ENCODE measurements around the gene HOXA1.

The HOXA1 gene

GRCh38 chr7:27110186-27111031 is 14.6 kb upstream of the HOXA1 start (continued):
- no peak for TF ChIP-seq ZNF48 (tag by site-specific recombination; IDR thresholded peaks at IDR 0.05)
- TF ChIP-seq WT1 (tag by site-specific recombination; IDR thresholded peaks at IDR 0.05): no peak
- TF ChIP-seq KLF7 (tag by site-specific recombination; IDR thresholded peaks at IDR 0.05; ENCODE audit: borderline replicate concordance): no peak
- no peak for TF ChIP-seq ZBTB49 (tag by site-specific recombination; IDR thresholded peaks at IDR 0.05; ENCODE audit: low read depth)
- TF ChIP-seq, protein P1, sequence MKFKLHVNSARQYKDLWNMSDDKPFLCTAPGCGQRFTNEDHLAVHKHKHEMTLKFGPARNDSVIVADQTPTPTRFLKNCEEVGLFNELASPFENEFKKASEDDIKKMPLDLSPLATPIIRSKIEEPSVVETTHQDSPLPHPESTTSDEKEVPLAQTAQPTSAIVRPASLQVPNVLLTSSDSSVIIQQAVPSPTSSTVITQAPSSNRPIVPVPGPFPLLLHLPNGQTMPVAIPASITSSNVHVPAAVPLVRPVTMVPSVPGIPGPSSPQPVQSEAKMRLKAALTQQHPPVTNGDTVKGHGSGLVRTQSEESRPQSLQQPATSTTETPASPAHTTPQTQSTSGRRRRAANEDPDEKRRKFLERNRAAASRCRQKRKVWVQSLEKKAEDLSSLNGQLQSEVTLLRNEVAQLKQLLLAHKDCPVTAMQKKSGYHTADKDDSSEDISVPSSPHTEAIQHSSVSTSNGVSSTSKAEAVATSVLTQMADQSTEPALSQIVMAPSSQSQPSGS (tag by site-specific recombination; IDR thresholded peaks at IDR 0.05; ENCODE audit: low read depth): no peak
- TF ChIP-seq ZNF423 (tag by site-specific recombination; IDR thresholded peaks at IDR 0.05): 0 out of 2 replicates have a peak, but pooled peaks have one; percentile 40
- TF ChIP-seq TRIM28 (IDR thresholded peaks at IDR 0.05; ENCODE audit: borderline replicate concordance, low read length): no peak
- TF ChIP-seq ZNF302 (tag by site-specific recombination; IDR thresholded peaks at IDR 0.05; ENCODE audit: low read depth): no peak
- 0 out of 2 replicates have a peak, but pooled peaks have one; percentile 24 for TF ChIP-seq ZIC2 (tag by site-specific recombination; IDR thresholded peaks at IDR 0.05)
- TF ChIP-seq ZNF513 (tag by site-specific recombination; IDR thresholded peaks at IDR 0.05): no peak
- TF ChIP-seq KLF10 (tag by site-specific recombination; IDR thresholded peaks at IDR 0.05): peak; percentile 49; the same call in 1 of the 2 replicates
- TF ChIP-seq BCL11A (tag by site-specific recombination; IDR thresholded peaks at IDR 0.05; ENCODE audit: low read depth): no peak
- TF ChIP-seq ZNF624 (tag by site-specific recombination; IDR thresholded peaks at IDR 0.05): no peak
- TF ChIP-seq ZNF324 (tag by site-specific recombination; IDR thresholded peaks at IDR 0.05): no peak
- TF ChIP-seq ZSCAN30 (tag by site-specific recombination; IDR thresholded peaks at IDR 0.05): no peak
- TF ChIP-seq, protein P2, sequence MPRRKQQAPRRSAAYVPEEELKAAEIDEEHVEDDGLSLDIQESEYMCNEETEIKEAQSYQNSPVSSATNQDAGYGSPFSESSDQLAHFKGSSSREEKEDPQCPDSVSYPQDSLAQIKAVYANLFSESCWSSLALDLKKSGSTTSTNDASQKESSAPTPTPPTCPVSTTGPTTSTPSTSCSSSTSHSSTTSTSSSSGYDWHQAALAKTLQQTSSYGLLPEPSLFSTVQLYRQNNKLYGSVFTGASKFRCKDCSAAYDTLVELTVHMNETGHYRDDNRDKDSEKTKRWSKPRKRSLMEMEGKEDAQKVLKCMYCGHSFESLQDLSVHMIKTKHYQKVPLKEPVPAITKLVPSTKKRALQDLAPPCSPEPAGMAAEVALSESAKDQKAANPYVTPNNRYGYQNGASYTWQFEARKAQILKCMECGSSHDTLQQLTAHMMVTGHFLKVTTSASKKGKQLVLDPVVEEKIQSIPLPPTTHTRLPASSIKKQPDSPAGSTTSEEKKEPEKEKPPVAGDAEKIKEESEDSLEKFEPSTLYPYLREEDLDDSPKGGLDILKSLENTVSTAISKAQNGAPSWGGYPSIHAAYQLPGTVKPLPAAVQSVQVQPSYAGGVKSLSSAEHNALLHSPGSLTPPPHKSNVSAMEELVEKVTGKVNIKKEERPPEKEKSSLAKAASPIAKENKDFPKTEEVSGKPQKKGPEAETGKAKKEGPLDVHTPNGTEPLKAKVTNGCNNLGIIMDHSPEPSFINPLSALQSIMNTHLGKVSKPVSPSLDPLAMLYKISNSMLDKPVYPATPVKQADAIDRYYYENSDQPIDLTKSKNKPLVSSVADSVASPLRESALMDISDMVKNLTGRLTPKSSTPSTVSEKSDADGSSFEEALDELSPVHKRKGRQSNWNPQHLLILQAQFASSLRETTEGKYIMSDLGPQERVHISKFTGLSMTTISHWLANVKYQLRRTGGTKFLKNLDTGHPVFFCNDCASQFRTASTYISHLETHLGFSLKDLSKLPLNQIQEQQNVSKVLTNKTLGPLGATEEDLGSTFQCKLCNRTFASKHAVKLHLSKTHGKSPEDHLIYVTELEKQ (tag by site-specific recombination; IDR thresholded peaks at IDR 0.05; ENCODE audit: borderline replicate concordance): no peak
- TF ChIP-seq ZFHX2 (tag by site-specific recombination; conservative IDR thresholded peaks at IDR 0.05): peak; percentile 15; the same call in 1 of the 2 replicates
- no peak for TF ChIP-seq ZNF629 (tag by site-specific recombination; IDR thresholded peaks at IDR 0.05)
- TF ChIP-seq KLF1 (tag by site-specific recombination; IDR thresholded peaks at IDR 0.05): no peak
- TF ChIP-seq PRDM10 (tag by site-specific recombination; IDR thresholded peaks at IDR 0.05): peak; percentile 36; the same call in 1 of the 2 replicates
- TF ChIP-seq ZNF548 (tag by site-specific recombination; IDR thresholded peaks at IDR 0.05): no peak
- TF ChIP-seq, protein P3, sequence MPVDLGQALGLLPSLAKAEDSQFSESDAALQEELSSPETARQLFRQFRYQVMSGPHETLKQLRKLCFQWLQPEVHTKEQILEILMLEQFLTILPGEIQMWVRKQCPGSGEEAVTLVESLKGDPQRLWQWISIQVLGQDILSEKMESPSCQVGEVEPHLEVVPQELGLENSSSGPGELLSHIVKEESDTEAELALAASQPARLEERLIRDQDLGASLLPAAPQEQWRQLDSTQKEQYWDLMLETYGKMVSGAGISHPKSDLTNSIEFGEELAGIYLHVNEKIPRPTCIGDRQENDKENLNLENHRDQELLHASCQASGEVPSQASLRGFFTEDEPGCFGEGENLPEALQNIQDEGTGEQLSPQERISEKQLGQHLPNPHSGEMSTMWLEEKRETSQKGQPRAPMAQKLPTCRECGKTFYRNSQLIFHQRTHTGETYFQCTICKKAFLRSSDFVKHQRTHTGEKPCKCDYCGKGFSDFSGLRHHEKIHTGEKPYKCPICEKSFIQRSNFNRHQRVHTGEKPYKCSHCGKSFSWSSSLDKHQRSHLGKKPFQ (tag by site-specific recombination; IDR thresholded peaks at IDR 0.05): 0 out of 2 replicates have a peak, but pooled peaks have one; percentile 26
- TF ChIP-seq ZNF707 (tag by site-specific recombination; IDR thresholded peaks at IDR 0.05): no peak

Data from HEK293 (cell line).